HEK293 (cell line): ENCODE data around the gene LARP1B.

Experiments used
- AEBP2 ChIP-seq: fragments of 450-650 bp; formaldehyde crosslinking; IDR thresholded peaks from 2 replicates; pipeline ENCODE4 v1.5.1; 2016; ENCODE audit warnings: missing biosample characterization, missing genetic modification characterization, borderline replicate concordance
- CTCF ChIP-seq: fragments of 450-650 bp; formaldehyde crosslinking; IDR thresholded peaks from 2 replicates; pipeline ENCODE4 v1.5.1; 2016; ENCODE audit warnings: missing biosample characterization, missing genetic modification characterization

GRCh38 chr4:128241981-128242380, 180.9 kb downstream of the LARP1B start:
- TF ChIP-seq AEBP2 (tag by site-specific recombination) (no peak), CTCF (tag by site-specific recombination) (no peak)
